ENCODE measurements around the gene OPRD1.
"Not testable (repeated sequence)": the region's sequence is repeated elsewhere in the genome, so short reads cannot be mapped to it uniquely, and the experiment has no call there.

OPRD1 gene

GRCh38 chr1:28790377-28791035 is 21.5 kb upstream of the OPRD1 start:
- Histone ChIP-seq H3K27ac (no peak overlapping the region), H3K4me3 (no peak overlapping the region)
- DNase-seq (ENCODE audit: low spot score), result no peak
- no peak for TF ChIP-seq CTCF (IDR thresholded peaks at IDR 0.05)

GRCh38 chr1:28791929-28792328 is 20.0 kb upstream of the OPRD1 start:
- not testable (repeated sequence) for H3K27ac ChIP-seq; DNase-seq (ENCODE audit: low spot score); H3K4me3 ChIP-seq

GRCh38 chr1:28792644-28793121 is 19.3 kb upstream of the OPRD1 start:
- Histone ChIP-seq H3K27ac (no peak overlapping the region), H3K4me3 (no peak overlapping the region)
- no peak for TF ChIP-seq CTCF (IDR thresholded peaks at IDR 0.05)
- no peak for DNase-seq (ENCODE audit: low spot score)

GRCh38 chr1:28794582-28794981 is 17.4 kb upstream of the OPRD1 start:
- H3K27ac ChIP-seq; DNase-seq (ENCODE audit: low spot score); H3K4me3 ChIP-seq: not testable (repeated sequence)

GRCh38 chr1:28796352-28797211 is 15.4 kb upstream of the OPRD1 start:
- Histone ChIP-seq H3K27ac (no peak overlapping the region), H3K4me3 (no peak overlapping the region)
- TF ChIP-seq CTCF (IDR thresholded peaks at IDR 0.05), result no peak
- no peak for DNase-seq (ENCODE audit: low spot score)

GRCh38 chr1:28800324-28800723 is 11.6 kb upstream of the OPRD1 start:
- TF ChIP-seq CTCF (IDR thresholded peaks at IDR 0.05), result no peak
- DNase-seq (ENCODE audit: low spot score), result no peak

GRCh38 chr1:28801461-28801860 is 10.5 kb upstream of the OPRD1 start:
- Histone ChIP-seq H3K4me3 (no peak overlapping the region), H3K27ac (no peak overlapping the region)
- DNase-seq (ENCODE audit: low spot score), result no peak
- no peak for TF ChIP-seq CTCF (IDR thresholded peaks at IDR 0.05)

More at GRCh38 chr1:28800324-28800723, 11.6 kb upstream of the OPRD1 start:
- H3K4me3 ChIP-seq, result no peak overlapping the region
- H3K27ac ChIP-seq, result no peak overlapping the region

- no peak for DNase-seq (ENCODE audit: low spot score)
- Histone ChIP-seq H3K4me3 (no peak overlapping the region), H3K27ac (no peak overlapping the region)
- no peak for TF ChIP-seq CTCF (IDR thresholded peaks at IDR 0.05)
These were observed 8.9 kb upstream of the OPRD1 start for GRCh38 chr1:28803051-28803450.
